K562 (cell line): ENCODE results near the gene SLC12A9. TPM values are rescaled to one million over a fixed set of nuclear protein-coding genes. Genes with fewer than 3 reads are reported as not detected.

Experiments
- BACH1 ChIP-seq: fragments of 200-800 bp; sonication (Bioruptor generic); IDR thresholded peaks from 2 replicates; pipeline ENCODE4 v1.6.1; 2016; ENCODE audit warnings: missing genetic modification characterization, missing compliant biosample characterization
- CEBPB ChIP-seq: fragments of 450-650 bp; IDR thresholded peaks from 2 replicates; pipeline ENCODE4 v1.6.1; 2016; ENCODE audit warnings: missing genetic modification characterization, missing compliant biosample characterization
- CEBPG ChIP-seq, 3 experiments: fragments of 200-800 bp in 1 of 3; sonication (Bioruptor generic) in 1 of 3; sonication (generic) in 1 of 3; formaldehyde crosslinking in 1 of 3; IDR thresholded peaks in 2 of 3; conservative IDR thresholded peaks in 1 of 3; 2 replicates each; pipeline versions ENCODE4 v1.6.1 to v1.8.0; 2016 to 2022; ENCODE audit warnings: missing compliant biosample characterization in 2 of 3, missing genetic modification characterization in 2 of 3, mild to moderate bottlenecking in 1 of 3, missing genetic modification reagents in 1 of 3
- DDX20 ChIP-seq: fragments of 450-650 bp; IDR thresholded peaks from 2 replicates; pipeline ENCODE4 v1.6.1; 2016; ENCODE audit warnings: missing genetic modification characterization, low read depth, mild to moderate bottlenecking, missing compliant biosample characterization, moderate library complexity
- ELF4 ChIP-seq: fragments of 450-650 bp; formaldehyde crosslinking; IDR thresholded peaks from 2 replicates; pipeline ENCODE4 v1.4.0; 2022; ENCODE audit warnings: missing genetic modification characterization
- HDAC3 ChIP-seq: fragments of 450-650 bp; IDR thresholded peaks from 2 replicates; pipeline ENCODE4 v1.6.1; 2018; ENCODE audit warnings: borderline replicate concordance, mild to moderate bottlenecking, moderate library complexity; ENCODE audit not compliant: partially characterized antibody
- HMG20B ChIP-seq: fragments of 250-450 bp; sonication (Bioruptor Pico); IDR thresholded peaks from 2 replicates; pipeline ENCODE4 v1.5.0; 2021; ENCODE audit warnings: mild to moderate bottlenecking
- LCOR ChIP-seq: sonication (generic); formaldehyde crosslinking; IDR thresholded peaks from 2 replicates; pipeline ENCODE4 v1.8.0; 2022; ENCODE audit warnings: mild to moderate bottlenecking, missing genetic modification reagents
- MBD2 ChIP-seq: sonication (generic); IDR thresholded peaks from 2 replicates; pipeline ENCODE4 v1.6.1; 2016; ENCODE audit warnings: low read depth, borderline replicate concordance
- RFX5 ChIP-seq: IDR thresholded peaks from 2 replicates; pipeline ENCODE4 v1.6.1; 2011; ENCODE audit warnings: low read depth, mild to moderate bottlenecking, improper control_type of control experiment, low read length
- SMARCA4 ChIP-seq: fragments of 450-650 bp; IDR thresholded peaks from 2 replicates; pipeline ENCODE4 v1.6.1; 2016
- SREBF1 ChIP-seq: fragments of 150-350 bp; IDR thresholded peaks from 2 replicates; pipeline ENCODE4 v1.6.1; 2014; ENCODE audit warnings: antibody characterized with exemption, low read depth, low read length, borderline replicate concordance
- TAL1 ChIP-seq: fragments of 450-650 bp; IDR thresholded peaks from 2 replicates; pipeline ENCODE4 v1.6.1; 2016; ENCODE audit warnings: mild to moderate bottlenecking
- TCF7L2 ChIP-seq: fragments of 150-350 bp; IDR thresholded peaks from 2 replicates; pipeline ENCODE4 v1.6.1; 2016; ENCODE audit warnings: low read depth, mild to moderate bottlenecking, low read length, moderate library complexity
- TRIM24 ChIP-seq, 2 experiments: fragments of 450-650 bp; IDR thresholded peaks; 2 replicates each; pipeline ENCODE4 v1.6.1; 2016
- TRIM28 ChIP-seq: fragments of 450-650 bp; IDR thresholded peaks from 2 replicates; pipeline ENCODE4 v1.6.1; 2017
- polyA plus RNA-seq, 8 experiments: library from polyadenylated mRNA; depleted of rRNA in 4 of 8; stranded (reverse) in 5 of 8; unstranded in 3 of 8; fragments of >200 nt; fragmentation: Nextera tagmentation in 2 of 8; fragmentation: Illumina TruSeq in 1 of 8; extraction: Ambion mirVana in 2 of 8; extraction: Trizol in 1 of 8; gene quantifications; 2 replicates each; pipeline versions ENCODE4 v1.2.1 to v1.2.3, GENCODE V29; 2011 to 2014; ENCODE audit warnings: inconsistent platforms in 1 of 8, missing spikeins in 1 of 8
- total RNA-seq, 7 experiments: library from RNA; depleted of rRNA in 6 of 7; stranded (reverse); fragments of >200 nt in 6 of 7; fragmentation: Illumina TruSeq in 2 of 7; extraction: Trizol in 2 of 7; gene quantifications; 2 replicates each; pipeline versions ENCODE4 v1.2.1 to v1.2.3, GENCODE V29; 2011 to 2021; ENCODE audit warnings: low replicate concordance in 1 of 7
- TF ChIP-seq, protein P1 (sequence below), 2 experiments: fragments of 150-350 bp in 1 of 2; IDR thresholded peaks; 2 replicates each; pipeline ENCODE4 v1.6.1; 2012 to 2016; ENCODE audit warnings: low read depth in 2 of 2, low read length in 2 of 2, mild to moderate bottlenecking in 1 of 2, moderate library complexity in 1 of 2
- TF ChIP-seq, protein P2 (sequence below): sonication (generic); formaldehyde crosslinking; IDR thresholded peaks from 2 replicates; pipeline ENCODE4 v1.8.0; 2022; ENCODE audit warnings: mild to moderate bottlenecking, missing genetic modification reagents
- TF ChIP-seq, protein P3 (sequence below), 3 experiments: fragments of 200-800 bp in 1 of 3; fragments of 250-450 bp in 1 of 3; fragments of 450-650 bp in 1 of 3; sonication (Bioruptor Pico) in 1 of 3; sonication (Bioruptor generic) in 1 of 3; formaldehyde crosslinking in 1 of 3; IDR thresholded peaks; 2 replicates each; pipeline versions ENCODE4 v1.6.1 to v1.8.0; 2016 to 2022; ENCODE audit warnings: mild to moderate bottlenecking in 2 of 3, missing genetic modification characterization in 2 of 3, missing compliant biosample characterization in 1 of 3, moderate library complexity in 1 of 3

SLC12A9 gene
- total and polyA plus RNA-seq, 9 of the 15 experiments (the other 6 are each of a cell fraction or from before 2014, with no cell fraction given): 0.06 to 20.2 (median 10.7) TPM

DNA sequence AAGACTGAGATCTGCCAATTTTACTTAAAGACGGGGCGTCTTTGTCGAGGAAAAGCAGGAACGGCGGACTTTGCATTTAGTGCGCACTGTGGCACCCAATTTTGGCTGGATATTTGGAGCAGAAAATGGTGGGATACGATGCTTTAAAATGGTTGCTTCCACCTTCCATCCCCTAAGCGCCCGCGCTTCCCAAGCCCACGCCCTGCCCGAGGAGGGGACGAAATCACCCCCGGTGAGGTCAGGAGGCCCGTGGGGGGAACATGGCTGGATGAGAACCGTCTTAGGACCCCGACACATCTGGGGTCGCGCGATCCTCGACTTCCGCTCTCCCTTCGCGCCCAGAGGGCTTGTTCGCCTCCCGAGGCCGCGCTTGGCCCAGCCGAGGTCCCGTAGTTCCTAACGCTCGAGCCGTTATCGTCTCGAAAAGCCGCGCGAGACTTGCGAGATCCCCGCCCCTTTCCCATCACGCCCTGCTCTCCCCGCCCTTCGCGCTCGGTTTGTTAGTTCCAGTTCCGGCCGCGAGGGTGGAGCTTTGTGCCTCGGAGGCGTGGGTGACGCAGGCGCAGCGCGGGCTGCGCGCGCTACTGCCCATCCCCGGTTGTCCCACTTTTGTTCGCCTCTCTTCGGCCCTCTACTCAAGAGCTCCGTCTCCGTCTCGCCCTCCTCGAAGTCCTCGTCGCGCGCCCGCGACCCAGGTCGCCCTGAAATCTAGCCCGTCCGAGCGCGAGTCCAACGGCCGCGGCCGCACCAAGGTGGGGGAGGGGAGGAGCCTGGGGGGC, 22.3 kb downstream of the SLC12A9 start, which contains the start of gene SRRT (continued):
- TF ChIP-seq, protein P1, sequence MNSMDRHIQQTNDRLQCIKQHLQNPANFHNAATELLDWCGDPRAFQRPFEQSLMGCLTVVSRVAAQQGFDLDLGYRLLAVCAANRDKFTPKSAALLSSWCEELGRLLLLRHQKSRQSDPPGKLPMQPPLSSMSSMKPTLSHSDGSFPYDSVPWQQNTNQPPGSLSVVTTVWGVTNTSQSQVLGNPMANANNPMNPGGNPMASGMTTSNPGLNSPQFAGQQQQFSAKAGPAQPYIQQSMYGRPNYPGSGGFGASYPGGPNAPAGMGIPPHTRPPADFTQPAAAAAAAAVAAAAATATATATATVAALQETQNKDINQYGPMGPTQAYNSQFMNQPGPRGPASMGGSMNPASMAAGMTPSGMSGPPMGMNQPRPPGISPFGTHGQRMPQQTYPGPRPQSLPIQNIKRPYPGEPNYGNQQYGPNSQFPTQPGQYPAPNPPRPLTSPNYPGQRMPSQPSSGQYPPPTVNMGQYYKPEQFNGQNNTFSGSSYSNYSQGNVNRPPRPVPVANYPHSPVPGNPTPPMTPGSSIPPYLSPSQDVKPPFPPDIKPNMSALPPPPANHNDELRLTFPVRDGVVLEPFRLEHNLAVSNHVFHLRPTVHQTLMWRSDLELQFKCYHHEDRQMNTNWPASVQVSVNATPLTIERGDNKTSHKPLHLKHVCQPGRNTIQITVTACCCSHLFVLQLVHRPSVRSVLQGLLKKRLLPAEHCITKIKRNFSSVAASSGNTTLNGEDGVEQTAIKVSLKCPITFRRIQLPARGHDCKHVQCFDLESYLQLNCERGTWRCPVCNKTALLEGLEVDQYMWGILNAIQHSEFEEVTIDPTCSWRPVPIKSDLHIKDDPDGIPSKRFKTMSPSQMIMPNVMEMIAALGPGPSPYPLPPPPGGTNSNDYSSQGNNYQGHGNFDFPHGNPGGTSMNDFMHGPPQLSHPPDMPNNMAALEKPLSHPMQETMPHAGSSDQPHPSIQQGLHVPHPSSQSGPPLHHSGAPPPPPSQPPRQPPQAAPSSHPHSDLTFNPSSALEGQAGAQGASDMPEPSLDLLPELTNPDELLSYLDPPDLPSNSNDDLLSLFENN (IDR thresholded peaks at IDR 0.05; ENCODE audit: low read depth in 2 of 2, low read length in 2 of 2): peak; percentile 0 to 54; a peak in 2 of 4 replicates
- TF ChIP-seq TRIM28: 0 out of 2 replicates have a peak, but pooled peaks have one; percentile 40
- TF ChIP-seq, protein P2, sequence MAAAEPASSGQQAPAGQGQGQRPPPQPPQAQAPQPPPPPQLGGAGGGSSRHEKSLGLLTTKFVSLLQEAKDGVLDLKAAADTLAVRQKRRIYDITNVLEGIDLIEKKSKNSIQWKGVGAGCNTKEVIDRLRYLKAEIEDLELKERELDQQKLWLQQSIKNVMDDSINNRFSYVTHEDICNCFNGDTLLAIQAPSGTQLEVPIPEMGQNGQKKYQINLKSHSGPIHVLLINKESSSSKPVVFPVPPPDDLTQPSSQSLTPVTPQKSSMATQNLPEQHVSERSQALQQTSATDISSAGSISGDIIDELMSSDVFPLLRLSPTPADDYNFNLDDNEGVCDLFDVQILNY (CRISPR knock-in tag): no peak
- no peak for TF ChIP-seq CEBPB (tag)
- peak in 1 of 2 experiments; percentile 66; a peak in 1 of 4 replicates for TF ChIP-seq TRIM24 (IDR thresholded peaks at IDR 0.05)
- no peak for TF ChIP-seq TCF7L2
- TF ChIP-seq HDAC3: no peak
- peak; percentile 65; the same call in 1 of the 2 replicates for TF ChIP-seq LCOR (CRISPR knock-in tag)
- TF ChIP-seq SMARCA4: 0 out of 2 replicates have a peak, but pooled peaks have one; percentile 11
- TF ChIP-seq, protein P3, sequence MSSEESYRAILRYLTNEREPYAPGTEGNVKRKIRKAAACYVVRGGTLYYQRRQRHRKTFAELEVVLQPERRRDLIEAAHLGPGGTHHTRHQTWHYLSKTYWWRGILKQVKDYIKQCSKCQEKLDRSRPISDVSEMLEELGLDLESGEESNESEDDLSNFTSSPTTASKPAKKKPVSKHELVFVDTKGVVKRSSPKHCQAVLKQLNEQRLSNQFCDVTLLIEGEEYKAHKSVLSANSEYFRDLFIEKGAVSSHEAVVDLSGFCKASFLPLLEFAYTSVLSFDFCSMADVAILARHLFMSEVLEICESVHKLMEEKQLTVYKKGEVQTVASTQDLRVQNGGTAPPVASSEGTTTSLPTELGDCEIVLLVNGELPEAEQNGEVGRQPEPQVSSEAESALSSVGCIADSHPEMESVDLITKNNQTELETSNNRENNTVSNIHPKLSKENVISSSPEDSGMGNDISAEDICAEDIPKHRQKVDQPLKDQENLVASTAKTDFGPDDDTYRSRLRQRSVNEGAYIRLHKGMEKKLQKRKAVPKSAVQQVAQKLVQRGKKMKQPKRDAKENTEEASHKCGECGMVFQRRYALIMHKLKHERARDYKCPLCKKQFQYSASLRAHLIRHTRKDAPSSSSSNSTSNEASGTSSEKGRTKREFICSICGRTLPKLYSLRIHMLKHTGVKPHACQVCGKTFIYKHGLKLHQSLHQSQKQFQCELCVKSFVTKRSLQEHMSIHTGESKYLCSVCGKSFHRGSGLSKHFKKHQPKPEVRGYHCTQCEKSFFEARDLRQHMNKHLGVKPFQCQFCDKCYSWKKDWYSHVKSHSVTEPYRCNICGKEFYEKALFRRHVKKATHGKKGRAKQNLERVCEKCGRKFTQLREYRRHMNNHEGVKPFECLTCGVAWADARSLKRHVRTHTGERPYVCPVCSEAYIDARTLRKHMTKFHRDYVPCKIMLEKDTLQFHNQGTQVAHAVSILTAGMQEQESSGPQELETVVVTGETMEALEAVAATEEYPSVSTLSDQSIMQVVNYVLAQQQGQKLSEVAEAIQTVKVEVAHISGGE (CRISPR knock-in tag; IDR thresholded peaks at IDR 0.05): peak in 1 of 3 experiments; percentile 79; a peak in 1 of 6 replicates
- TF ChIP-seq HMG20B (CRISPR knock-in tag): no peak
- no peak for TF ChIP-seq RFX5
- peak; percentile 81; the same call in 1 of the 2 replicates for TF ChIP-seq ELF4 (CRISPR knock-in tag)
- TF ChIP-seq CEBPG (CRISPR knock-in tag; IDR thresholded peaks at IDR 0.05): no peak
- no peak for TF ChIP-seq CEBPG (tag; conservative IDR thresholded peaks at IDR 0.05 in 1 of 2, IDR thresholded peaks at IDR 0.05 in 1 of 2)
- TF ChIP-seq BACH1 (tag): no peak; the same call in 1 of the 2 replicates
- no peak for TF ChIP-seq SREBF1
- TF ChIP-seq TAL1: no peak
- peak; percentile 88; the same call in 1 of the 2 replicates for TF ChIP-seq MBD2
- TF ChIP-seq DDX20 (tag): no peak
